ENCODE measurements around the gene TBC1D22A. TPM values are rescaled to one million over a fixed set of nuclear protein-coding genes. Genes with fewer than 3 reads are reported as not detected.
A peak's percentile ranks its signal among the peaks of the same experiment; 100 is the strongest.

TBC1D22A gene
- total and polyA plus RNA-seq, 8 donors: 12.0 to 17.6 (median 15.3) TPM

DNA sequence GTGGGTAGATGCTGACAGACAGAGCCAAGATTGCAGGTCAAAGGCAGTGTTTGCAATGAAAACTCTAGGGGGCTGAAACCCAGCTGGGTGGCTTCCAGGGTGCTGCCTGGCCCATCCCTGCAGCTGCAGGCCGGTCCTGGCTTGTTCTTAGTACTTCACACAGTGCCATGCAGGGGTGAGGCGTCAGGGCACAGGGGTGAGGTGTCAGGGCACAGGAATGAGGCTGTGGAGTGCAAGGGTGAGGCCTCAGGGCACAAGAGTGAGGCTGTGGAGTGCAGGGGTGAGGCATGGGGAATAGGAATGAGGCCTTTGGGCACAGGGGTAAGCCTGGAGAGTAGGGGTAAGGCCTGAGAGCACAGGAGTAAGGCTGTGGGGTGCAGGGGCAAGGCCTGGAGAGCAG lies 337.6 kb downstream of the TBC1D22A start:
- H3K4me1 ChIP-seq: peaks cover 0 to 6% (median 0%) of the 10 kb centered on the region in 3 donors
- ATAC-seq (no peak), DNase-seq (no peak), FAIRE-seq (no peak)
- WGBS, 2 donors: 93 to 96% methylated on average over 2 of the region's 2 CpGs
- no peaks in the 10 kb centered on the region for H3K27me3 ChIP-seq
- no peak overlapping the region for H3K27ac ChIP-seq
- H3K9me3 ChIP-seq: no peaks in the 10 kb centered on the region
- no peaks in the 10 kb centered on the region for H3K36me3 ChIP-seq
- no peak overlapping the region for H3K4me3 ChIP-seq
- intact Hi-C loops (cut with DNase I): no loop called here
- TF ChIP-seq, protein P1, sequence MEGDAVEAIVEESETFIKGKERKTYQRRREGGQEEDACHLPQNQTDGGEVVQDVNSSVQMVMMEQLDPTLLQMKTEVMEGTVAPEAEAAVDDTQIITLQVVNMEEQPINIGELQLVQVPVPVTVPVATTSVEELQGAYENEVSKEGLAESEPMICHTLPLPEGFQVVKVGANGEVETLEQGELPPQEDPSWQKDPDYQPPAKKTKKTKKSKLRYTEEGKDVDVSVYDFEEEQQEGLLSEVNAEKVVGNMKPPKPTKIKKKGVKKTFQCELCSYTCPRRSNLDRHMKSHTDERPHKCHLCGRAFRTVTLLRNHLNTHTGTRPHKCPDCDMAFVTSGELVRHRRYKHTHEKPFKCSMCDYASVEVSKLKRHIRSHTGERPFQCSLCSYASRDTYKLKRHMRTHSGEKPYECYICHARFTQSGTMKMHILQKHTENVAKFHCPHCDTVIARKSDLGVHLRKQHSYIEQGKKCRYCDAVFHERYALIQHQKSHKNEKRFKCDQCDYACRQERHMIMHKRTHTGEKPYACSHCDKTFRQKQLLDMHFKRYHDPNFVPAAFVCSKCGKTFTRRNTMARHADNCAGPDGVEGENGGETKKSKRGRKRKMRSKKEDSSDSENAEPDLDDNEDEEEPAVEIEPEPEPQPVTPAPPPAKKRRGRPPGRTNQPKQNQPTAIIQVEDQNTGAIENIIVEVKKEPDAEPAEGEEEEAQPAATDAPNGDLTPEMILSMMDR (IDR thresholded peaks at IDR 0.05): no peak

DNA sequence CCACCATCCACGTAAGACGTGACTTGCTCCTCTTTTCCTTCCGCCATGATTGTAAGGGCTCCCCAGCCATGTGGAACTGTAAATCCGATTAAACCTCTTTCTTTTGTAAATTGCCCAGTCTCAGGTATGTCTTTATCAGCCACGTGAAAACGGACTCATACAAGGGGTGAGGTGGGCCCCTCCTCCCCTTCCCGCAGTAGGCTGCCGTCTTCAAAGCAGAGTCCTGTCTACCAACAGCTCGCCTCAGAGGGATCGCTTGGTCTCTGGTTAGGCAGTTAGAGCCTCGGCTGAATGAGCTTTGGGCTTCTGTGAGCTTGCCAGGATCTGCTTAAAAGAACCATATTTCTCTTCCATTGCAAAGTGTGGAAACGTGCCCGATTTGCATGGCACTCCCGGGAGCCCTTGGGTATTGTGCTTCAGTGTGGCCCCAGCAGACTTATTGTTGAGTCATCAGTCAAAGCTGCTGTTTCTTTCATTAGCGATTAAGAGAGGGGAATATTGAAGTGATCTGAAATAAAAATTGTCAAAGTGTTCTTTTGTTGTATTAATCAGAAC lies 338.3 kb downstream of the TBC1D22A start:
- H3K4me3 ChIP-seq: no peak overlapping the region
- WGBS, 2 donors: 92 to 93% methylated on average over 15 of the region's 15 CpGs
- intact Hi-C loops (cut with DNase I): no loop called here
- no peak overlapping the region for H3K27ac ChIP-seq
- FAIRE-seq (no peak), ATAC-seq (no peak), DNase-seq (no peak)
- peaks cover 0 to 6% (median 0%) of the 10 kb centered on the region in 3 donors for H3K4me1 ChIP-seq
- H3K27me3 ChIP-seq: no peaks in the 10 kb centered on the region
- no peaks in the 10 kb centered on the region for H3K36me3 ChIP-seq
- no peaks in the 10 kb centered on the region for H3K9me3 ChIP-seq
- TF ChIP-seq, protein P1 (IDR thresholded peaks at IDR 0.05): no peak

DNA sequence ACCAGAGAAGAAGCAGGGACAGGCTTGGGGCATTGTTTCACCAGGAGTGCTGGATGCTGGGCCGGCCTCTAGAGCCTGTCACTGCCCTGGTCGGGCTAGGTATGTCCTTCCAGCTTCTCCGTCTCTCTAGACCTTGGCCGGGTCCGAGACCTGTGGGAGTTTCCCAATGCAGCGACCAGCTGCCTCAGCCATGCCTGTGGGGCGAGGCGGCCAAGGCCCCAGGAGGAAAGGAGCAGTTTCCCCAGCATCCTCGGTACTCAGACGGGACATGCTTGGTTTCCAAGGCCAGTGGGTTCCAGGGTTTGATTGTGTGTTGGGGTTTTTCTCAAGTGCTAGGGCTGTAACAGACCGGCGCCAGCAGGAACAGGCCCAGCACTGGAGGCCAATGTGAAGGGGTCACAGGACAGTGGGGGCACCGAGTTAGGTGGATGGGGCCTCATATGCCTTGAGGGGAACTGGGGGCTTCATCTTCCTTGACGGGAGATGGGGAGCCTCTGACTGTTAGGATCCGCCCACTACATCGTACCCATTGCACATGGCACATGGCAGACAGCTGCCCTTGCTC lies 339.0 kb downstream of the TBC1D22A start:
- FAIRE-seq (no peak), DNase-seq (no peak), ATAC-seq (no peak)
- 96% methylated on average over 16 of the region's 16 CpGs for WGBS, 2 donors
- H3K27me3 ChIP-seq: no peaks in the 10 kb centered on the region
- no peak overlapping the region for H3K27ac ChIP-seq
- intact Hi-C loops (cut with DNase I): no loop called here
- no peaks in the 10 kb centered on the region for H3K9me3 ChIP-seq
- H3K4me3 ChIP-seq: no peak overlapping the region
- H3K4me1 ChIP-seq: peaks cover 0 to 6% (median 0%) of the 10 kb centered on the region in 3 donors
- H3K36me3 ChIP-seq: no peaks in the 10 kb centered on the region
- TF ChIP-seq, protein P1 (IDR thresholded peaks at IDR 0.05): no peak

DNA sequence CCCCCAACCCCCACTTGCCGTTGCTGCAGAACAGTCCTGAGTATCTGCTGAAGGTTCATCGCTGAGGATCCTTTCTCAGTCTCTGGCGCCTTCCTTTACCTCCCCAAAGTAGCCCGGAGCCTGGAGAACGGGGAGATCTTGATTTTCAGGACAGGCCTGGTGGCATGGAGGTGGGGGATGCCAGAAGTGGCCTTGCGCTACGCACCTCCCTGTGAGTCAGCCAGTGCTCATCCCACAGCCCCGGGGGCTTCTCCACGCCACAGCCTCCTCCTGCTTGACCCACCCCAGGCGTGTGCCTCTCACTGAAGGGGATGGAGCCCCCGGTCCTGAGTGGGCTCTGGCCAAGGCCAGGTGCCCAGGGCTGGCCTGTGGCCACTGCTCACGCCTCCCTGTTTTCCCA lies 339.6 kb downstream of the TBC1D22A start:
- Histone ChIP-seq H3K27ac (peak overlapping the region in 3 of 4 donors; percentile 14 to 62 (median 57)), H3K27me3 (no peaks in the 10 kb centered on the region), H3K36me3 (no peaks in the 10 kb centered on the region), H3K4me3 (no peak overlapping the region), H3K4me1 (peaks cover 0 to 6% (median 0%) of the 10 kb centered on the region in 3 donors), H3K9me3 (no peaks in the 10 kb centered on the region)
- TF ChIP-seq, protein P1 (IDR thresholded peaks at IDR 0.05): no peak
- peak; percentile 13 to 19 (median 17) for ATAC-seq
- intact Hi-C loops (cut with DNase I): no loop called here
- FAIRE-seq: no peak
- 87 to 90% methylated on average over 12 of the region's 12 CpGs for WGBS, 2 donors
- DNase-seq: no peak

DNA sequence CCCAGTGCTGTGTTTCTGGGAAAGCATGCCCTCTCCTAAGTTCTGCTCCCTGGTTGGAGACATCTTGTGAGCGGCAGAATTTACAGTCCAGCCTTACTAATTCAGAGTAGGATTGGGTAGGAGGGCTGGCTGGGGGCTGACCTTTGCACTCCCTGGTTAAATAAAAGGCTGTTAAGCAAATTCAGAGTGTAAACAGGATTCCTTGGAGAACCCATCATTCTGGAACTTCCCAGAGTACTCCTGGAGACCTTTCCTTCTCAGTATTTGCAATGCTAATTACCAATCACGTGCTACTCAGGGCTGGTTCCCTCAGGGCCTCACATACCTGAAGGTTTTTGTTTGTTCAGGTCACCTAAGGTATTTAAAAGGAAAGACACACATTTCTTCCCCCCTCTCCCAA lies 340.2 kb downstream of the TBC1D22A start:
- Histone ChIP-seq H3K4me1 (peaks cover 0 to 6% (median 0%) of the 10 kb centered on the region in 3 donors), H3K36me3 (no peaks in the 10 kb centered on the region), H3K27ac (peak overlapping the region in 3 of 4 donors; percentile 14 to 62 (median 57)), H3K4me3 (no peak overlapping the region), H3K9me3 (no peaks in the 10 kb centered on the region), H3K27me3 (no peaks in the 10 kb centered on the region)
- peak; percentile 82 to 94 (median 88) for ATAC-seq
- DNase-seq: peak in 1 of 6 donors; percentile 54
- TF ChIP-seq, protein P1 (IDR thresholded peaks at IDR 0.05): no peak
- no peak for FAIRE-seq
- WGBS, 2 donors: 27 to 41% methylated on average over 2 of the region's 2 CpGs
- intact Hi-C loops (cut with DNase I): no loop called here
